HG03045 (cell line): Measurements from ENCODE around the gene ERC2.

Experiments
- ATAC-seq: cut with Tn5 transposase; IDR thresholded peaks from one replicate; pipeline ENCODE4 v1.9.1; 2021; ENCODE audit warnings: mild to moderate bottlenecking, moderate library complexity; ENCODE audit not compliant: unreplicated experiment

ERC2 gene

GRCh38 chr3:56260262-56260661, 208.0 kb downstream of the ERC2 start:
- ATAC-seq, result no peak

- no peak for ATAC-seq
Measured at GRCh38 chr3:56257826-56258225, 210.4 kb downstream of the ERC2 start.

- ATAC-seq, result no peak
Measured at GRCh38 chr3:56254835-56255234, 213.4 kb downstream of the ERC2 start.

- no peak for ATAC-seq
Measured at GRCh38 chr3:56253941-56254665, 214.2 kb downstream of the ERC2 start.

GRCh38 chr3:56251343-56251945, 216.8 kb downstream of the ERC2 start:
- no peak for ATAC-seq

- no peak for ATAC-seq
Measured at GRCh38 chr3:56248021-56248420, 220.2 kb downstream of the ERC2 start.

GRCh38 chr3:56238299-56238698, 230.0 kb downstream of the ERC2 start:
- no peak for ATAC-seq

- no peak for ATAC-seq
Measured at GRCh38 chr3:56233742-56234141, 234.5 kb downstream of the ERC2 start.

- no peak for ATAC-seq
Measured at GRCh38 chr3:56229311-56229710, 239.0 kb downstream of the ERC2 start.

GRCh38 chr3:56222866-56223265, 245.4 kb downstream of the ERC2 start:
- no peak for ATAC-seq

GRCh38 chr3:56219894-56220805, 248.1 kb downstream of the ERC2 start:
- ATAC-seq, result no peak

GRCh38 chr3:56209982-56210751, 258.1 kb downstream of the ERC2 start:
- no peak for ATAC-seq

GRCh38 chr3:56207922-56208321, 260.3 kb downstream of the ERC2 start:
- ATAC-seq, result no peak

- ATAC-seq, result no peak
Measured at GRCh38 chr3:56205406-56205805, 262.9 kb downstream of the ERC2 start.

- ATAC-seq, result no peak
Measured at GRCh38 chr3:56202997-56203396, 265.3 kb downstream of the ERC2 start.

GRCh38 chr3:56201407-56201806, 266.9 kb downstream of the ERC2 start:
- no peak for ATAC-seq

- ATAC-seq, result no peak
Measured at GRCh38 chr3:56200251-56200650, 268.0 kb downstream of the ERC2 start.

GRCh38 chr3:56197991-56198390, 270.3 kb downstream of the ERC2 start:
- no peak for ATAC-seq

- ATAC-seq, result no peak
Measured at GRCh38 chr3:56197259-56197965, 270.9 kb downstream of the ERC2 start.

GRCh38 chr3:56196700-56197099, 271.6 kb downstream of the ERC2 start:
- ATAC-seq, result no peak
